ENCODE data around the gene PLXND1.

DNA sequence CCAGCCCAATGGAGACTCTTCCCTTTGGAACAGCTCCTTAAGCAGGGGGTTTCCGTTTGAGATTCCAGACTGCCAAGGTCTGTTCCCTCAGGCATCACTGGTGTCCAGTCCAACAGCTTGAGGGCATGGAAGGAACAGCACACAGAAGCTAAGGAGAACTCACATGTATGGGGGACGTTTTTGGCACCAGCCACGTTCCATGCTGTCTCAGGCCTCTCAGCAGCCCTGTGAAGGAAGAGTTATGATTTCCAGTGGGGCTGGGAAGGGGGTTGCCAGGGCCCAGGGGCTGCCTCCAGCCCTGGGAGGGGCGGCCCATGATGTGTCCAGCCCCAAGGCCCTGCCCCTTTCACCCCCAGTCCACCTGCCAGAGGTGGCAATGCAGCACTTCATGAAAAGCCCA lies 85.5 kb downstream of the PLXND1 start:
- TF ChIP-seq, protein P1, sequence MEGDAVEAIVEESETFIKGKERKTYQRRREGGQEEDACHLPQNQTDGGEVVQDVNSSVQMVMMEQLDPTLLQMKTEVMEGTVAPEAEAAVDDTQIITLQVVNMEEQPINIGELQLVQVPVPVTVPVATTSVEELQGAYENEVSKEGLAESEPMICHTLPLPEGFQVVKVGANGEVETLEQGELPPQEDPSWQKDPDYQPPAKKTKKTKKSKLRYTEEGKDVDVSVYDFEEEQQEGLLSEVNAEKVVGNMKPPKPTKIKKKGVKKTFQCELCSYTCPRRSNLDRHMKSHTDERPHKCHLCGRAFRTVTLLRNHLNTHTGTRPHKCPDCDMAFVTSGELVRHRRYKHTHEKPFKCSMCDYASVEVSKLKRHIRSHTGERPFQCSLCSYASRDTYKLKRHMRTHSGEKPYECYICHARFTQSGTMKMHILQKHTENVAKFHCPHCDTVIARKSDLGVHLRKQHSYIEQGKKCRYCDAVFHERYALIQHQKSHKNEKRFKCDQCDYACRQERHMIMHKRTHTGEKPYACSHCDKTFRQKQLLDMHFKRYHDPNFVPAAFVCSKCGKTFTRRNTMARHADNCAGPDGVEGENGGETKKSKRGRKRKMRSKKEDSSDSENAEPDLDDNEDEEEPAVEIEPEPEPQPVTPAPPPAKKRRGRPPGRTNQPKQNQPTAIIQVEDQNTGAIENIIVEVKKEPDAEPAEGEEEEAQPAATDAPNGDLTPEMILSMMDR (IDR thresholded peaks at IDR 0.05), result no peak
- TF ChIP-seq EP300 (IDR thresholded peaks at IDR 0.05), result no peak
- TF ChIP-seq POLR2AphosphoS5 (IDR thresholded peaks at IDR 0.05), result no peak
